Raji (cell line): ENCODE data around the gene E2F1.
A peak's percentile ranks its signal among the peaks of the same experiment; 100 is the strongest.

Experiments
- POLR2A ChIP-seq: IDR thresholded peaks from 2 replicates; pipeline ENCODE4 v1.6.1; 2011; ENCODE audit warnings: low read depth, low read length, control low read depth; ENCODE audit not compliant: insufficient read depth

E2F1 gene

DNA sequence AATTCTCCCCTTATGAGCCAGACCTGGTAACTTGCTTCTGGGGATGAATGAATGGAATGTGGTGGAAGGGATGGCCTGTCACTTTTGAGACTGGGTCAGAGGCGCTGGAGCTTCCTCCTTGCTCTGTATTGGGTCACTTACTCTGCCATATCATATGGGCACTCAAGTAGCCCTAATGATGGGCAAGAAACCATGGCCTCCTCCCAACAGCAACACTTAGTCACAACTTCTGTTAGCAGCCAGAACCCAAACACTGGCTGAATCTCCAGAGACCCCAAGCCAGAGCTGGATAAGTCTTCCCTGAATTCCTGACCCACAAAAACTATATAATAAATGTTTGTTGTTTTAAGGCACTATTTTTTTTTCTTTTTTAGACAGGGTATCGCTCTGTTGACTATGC is 5.5 kb downstream of the E2F1 start:
- no peak for TF ChIP-seq POLR2A

GRCh38 chr20:33679758-33680485 is 6.3 kb downstream of the E2F1 start:
- peak; percentile 39; the same call in 1 of the 2 replicates for TF ChIP-seq POLR2A

DNA sequence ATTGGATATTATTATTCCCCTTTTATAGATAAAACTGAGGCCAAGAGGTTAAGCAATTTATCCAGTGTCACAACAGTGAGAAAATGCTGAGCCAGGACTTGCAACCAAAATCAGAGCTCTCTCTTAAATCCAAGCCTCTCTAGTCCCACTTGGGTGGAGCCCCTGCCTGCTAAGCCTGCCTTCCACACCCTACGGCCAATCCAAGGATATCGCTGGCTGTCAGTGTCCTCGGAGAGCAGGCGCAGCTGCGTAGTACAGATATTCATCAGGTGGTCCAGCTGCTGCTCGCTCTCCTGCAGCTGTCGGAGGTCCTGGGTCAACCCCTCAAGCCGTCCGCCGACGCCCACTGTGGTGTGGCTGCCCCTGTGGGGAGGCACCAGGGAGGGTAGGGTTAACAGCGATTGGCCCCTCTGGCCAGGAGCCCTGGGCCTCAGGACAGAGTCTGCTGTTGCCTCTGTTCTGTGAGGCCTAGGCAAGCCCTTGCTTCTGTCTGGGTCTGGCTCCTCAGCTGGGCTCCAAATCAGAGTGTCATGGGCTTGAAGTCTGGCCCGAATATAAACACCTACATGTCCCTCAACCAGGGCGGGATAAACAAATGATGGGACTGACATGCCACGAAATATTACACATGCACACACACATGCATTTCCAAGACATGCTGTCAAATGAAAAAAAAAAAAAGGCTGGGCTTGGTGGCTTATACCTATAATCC is 8.0 kb downstream of the E2F1 start:
- no peak for TF ChIP-seq POLR2A

GRCh38 chr20:33676652-33677645 is 9.2 kb downstream of the E2F1 start:
- TF ChIP-seq POLR2A: no peak

DNA sequence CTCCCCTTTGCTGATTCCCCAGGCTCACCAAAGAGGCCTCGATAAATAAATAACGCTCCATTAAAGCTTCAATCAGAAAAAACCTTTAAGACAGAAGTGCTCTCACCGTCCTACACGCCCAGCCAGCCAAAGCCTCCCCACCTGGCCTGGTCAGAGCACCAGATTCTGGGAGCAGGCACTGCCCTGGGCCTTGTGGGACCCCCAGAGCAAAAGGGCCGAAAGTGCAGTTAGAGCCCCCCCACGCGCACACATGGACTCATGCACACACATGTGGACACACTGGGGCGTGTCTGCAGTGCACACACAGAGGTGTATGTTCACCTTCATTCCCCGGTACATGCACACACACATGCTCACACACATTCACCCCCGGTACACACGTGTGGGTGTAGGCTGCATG is 10.1 kb downstream of the E2F1 start:
- no peak for TF ChIP-seq POLR2A

DNA sequence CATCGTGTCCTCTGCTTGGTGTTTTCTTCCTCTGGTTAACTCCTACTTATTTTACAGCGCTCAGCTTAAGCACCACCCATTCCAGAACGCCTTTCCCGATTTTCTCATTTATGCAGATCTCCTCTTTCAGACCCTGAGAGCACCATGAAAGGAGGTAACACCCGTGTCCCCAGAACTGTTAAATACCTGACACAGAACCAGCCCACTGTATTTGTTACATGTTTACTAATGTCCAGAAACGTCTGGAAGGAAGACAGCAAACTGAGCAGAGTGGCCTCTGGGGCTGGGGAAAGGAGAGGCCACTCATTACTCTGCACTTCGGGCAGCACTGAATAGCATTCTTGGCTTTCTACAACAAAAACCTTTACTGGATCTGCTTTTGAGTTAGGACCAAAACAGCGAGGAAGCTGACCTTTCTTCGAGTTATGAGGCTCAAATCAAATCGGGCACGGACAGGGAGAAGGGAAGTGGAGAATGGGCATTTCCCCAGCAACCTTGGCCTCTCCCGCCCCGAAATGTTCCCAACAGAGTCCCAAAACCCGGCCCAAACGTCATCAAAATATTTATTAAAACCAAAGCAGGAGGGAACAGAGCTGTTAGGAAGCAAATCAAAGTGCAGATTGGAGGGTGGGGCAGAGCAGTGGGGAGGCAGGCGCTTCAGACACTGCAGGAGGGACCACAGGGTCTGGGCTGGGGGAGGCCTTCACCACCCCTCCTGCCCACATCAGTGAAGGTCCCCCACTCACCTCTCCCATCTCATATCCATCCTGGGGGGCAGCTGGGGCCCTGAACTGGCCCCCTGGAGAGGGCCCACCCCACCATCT is 10.8 kb downstream of the E2F1 start:
- no peak for TF ChIP-seq POLR2A

GRCh38 chr20:33674294-33675135 is 11.7 kb downstream of the E2F1 start, which contains the start of gene NECAB3:
Gene NECAB3, minus strand, starts transcription at chr20:33674428. Its CDS starts 76 bp downstream, at chr20:33674352.
- TF ChIP-seq POLR2A: peak; percentile 84

DNA sequence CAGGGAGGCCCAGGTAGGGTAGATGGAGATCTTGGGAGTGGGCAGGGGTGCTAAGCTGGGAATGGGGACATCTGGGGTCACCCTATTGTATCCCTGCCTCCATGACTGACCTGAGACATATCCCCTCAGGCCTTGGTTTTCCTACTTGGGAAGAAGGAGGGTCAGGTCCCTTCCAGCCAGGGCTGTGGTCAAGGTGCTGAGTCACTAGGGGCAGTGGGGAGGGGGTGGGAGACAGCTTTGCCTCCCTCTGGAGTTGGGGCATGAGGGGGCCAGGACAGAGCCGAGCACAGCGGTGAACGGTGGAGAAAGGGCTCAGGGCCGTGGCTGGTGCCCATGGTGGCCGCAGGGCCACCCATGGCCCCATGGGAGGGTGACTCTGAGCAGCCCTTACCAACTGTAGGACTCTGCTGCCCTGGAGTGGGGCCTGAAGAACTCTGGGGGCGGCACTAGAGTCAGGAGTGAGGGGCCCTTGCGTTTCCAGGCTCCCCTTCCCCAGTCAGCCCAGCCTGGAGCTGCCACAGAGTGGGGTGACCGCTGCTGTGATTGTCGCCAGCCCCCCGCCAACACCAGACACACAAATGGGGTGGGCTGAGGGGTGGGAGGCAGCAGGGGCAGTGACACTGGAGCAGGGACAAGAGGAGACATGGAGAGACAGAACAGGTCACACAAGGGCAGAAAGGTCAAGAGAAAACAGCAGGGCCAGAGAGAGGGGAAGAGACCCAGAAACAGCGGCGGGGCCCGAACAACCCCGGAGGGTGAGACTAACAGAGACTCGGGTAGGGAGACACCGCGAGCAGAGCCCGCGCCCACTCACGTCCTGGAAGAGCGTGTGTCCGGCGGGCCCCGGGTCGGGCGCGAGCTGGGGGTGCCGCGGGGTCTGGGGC is 12.5 kb downstream of the E2F1 start:
- TF ChIP-seq POLR2A: no peak

DNA sequence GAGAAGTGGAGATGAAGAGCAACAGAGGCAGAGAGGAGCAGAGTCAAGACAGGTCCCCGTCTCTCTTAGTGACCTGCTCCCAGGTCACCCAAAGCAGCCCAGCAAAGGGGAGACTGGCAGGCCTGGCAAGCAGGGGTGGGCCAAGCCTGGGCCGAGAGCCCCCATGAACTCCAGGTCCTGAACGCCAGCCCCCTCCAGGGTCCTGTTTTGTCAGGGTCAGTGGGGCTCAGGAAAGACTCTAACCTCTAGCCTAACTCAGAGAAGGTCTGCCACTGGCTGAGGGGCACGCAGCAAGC is 13.1 kb downstream of the E2F1 start:
- no peak for TF ChIP-seq POLR2A

DNA sequence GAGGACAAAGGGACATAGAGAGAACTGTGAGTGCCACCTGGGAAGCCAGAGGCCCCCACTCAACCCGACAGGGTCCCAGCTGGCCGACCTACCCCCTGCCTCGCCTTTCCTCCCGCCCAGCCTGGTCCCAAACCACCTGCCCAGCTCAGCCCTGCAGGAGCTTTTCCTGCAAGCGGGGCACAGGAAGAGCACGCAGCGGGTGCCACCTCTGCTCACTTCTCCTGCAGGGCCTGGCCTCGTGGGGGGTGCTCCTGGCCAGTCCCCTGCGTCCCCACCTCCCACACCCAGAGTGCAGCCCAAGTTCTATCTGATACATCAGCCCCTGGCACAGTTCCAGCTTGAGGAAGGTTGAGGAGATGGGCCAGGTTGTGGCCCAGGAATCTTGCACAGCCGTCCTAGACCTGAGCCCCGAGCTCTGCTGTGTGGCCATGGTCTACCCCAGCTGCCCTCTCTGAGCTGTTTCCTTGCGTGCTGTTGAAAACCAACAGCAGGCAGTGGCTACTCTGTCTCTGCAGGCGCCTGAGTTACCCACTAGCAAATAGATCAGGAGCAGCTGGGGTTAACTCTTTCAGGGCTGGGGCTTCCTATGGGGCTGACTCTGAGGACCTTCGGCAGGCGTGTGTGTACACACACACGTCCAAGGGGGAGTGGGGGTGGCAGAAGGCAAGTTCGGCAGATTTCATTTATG is 13.6 kb downstream of the E2F1 start:
- TF ChIP-seq POLR2A: no peak

- no peak for TF ChIP-seq POLR2A
Observed at GRCh38 chr20:33671573-33672288, 14.5 kb downstream of the E2F1 start.
